OCI-LY1 (cell line): ENCODE measurements around the gene TRAPPC5.

Source experiments
- H2AFZ ChIP-seq: fragments of 200-600 bp; sonication (generic), shearing (Covaris generic); 2 replicates; pipeline ENCODE4 v1.6.0; 2014; ENCODE audit warnings: antibody characterized with exemption, mild to moderate bottlenecking, low read length
- H3F3A ChIP-seq: fragments of 200-600 bp; sonication (generic), shearing (Covaris generic); 2 replicates; pipeline ENCODE4 v1.6.0; 2014; ENCODE audit warnings: mild to moderate bottlenecking, antibody characterized with exemption, low read length, moderate library complexity; ENCODE audit not compliant: insufficient read depth
- H3K27ac ChIP-seq: fragments of 200-600 bp; sonication (generic); 2 replicates; pipeline ENCODE4 v1.5.1; 2014; ENCODE audit warnings: low read length, mixed run types, mild to moderate bottlenecking, low read depth; ENCODE audit not compliant: poor library complexity, severe bottlenecking
- H3K27me3 ChIP-seq: fragments of 200-600 bp; sonication (generic); 2 replicates; pipeline ENCODE4 v1.6.0; 2014; ENCODE audit warnings: antibody characterized with exemption, mild to moderate bottlenecking, low read length, moderate library complexity; ENCODE audit not compliant: insufficient read depth
- H3K36me3 ChIP-seq: fragments of 200-600 bp; sonication (generic); 2 replicates; pipeline ENCODE4 v1.6.1; 2014; ENCODE audit warnings: mild to moderate bottlenecking, antibody characterized with exemption, low read length, moderate library complexity, mixed read lengths; ENCODE audit not compliant: insufficient read depth
- H3K4me1 ChIP-seq: fragments of 200-600 bp; sonication (generic); 2 replicates; pipeline ENCODE4 v1.5.1; 2014; ENCODE audit warnings: mild to moderate bottlenecking, low read length, moderate library complexity; ENCODE audit not compliant: insufficient read depth, severe bottlenecking
- H3K4me2 ChIP-seq: fragments of 200-600 bp; sonication (generic), shearing (Covaris generic); 2 replicates; pipeline ENCODE4 v1.6.1; 2014; ENCODE audit warnings: low read length
- H3K4me3 ChIP-seq: fragments of 200-600 bp; sonication (generic); 2 replicates; pipeline ENCODE4 v1.5.1; 2014; ENCODE audit warnings: low read length, low read depth, mild to moderate bottlenecking, mixed read lengths; ENCODE audit not compliant: poor library complexity, severe bottlenecking
- H3K79me2 ChIP-seq: fragments of 200-600 bp; shearing (Covaris generic); 2 replicates; pipeline ENCODE4 v1.6.1; 2016; ENCODE audit warnings: mixed run types, low read length, mixed read lengths; ENCODE audit not compliant: insufficient read depth
- H3K9ac ChIP-seq: fragments of 200-600 bp; sonication (generic), shearing (Covaris generic); 2 replicates; pipeline ENCODE4 v1.6.1; 2014; ENCODE audit warnings: mild to moderate bottlenecking, low read length, mixed read lengths
- H3K9me2 ChIP-seq: fragments of 200-600 bp; sonication (generic), shearing (Covaris generic); 2 replicates; pipeline ENCODE4 v1.6.1; 2014; ENCODE audit warnings: low read depth, mild to moderate bottlenecking, low read length, mixed read lengths
- H3K9me3 ChIP-seq: fragments of 200-600 bp; shearing (Covaris generic); 2 replicates; pipeline ENCODE4 v1.6.1; 2014; ENCODE audit warnings: low read length, mixed read lengths
- H4K20me1 ChIP-seq: fragments of 200-600 bp; sonication (generic), shearing (Covaris generic); 2 replicates; pipeline ENCODE4 v1.6.0; 2016; ENCODE audit warnings: mild to moderate bottlenecking, low read length; ENCODE audit not compliant: insufficient read depth
- EZH2 ChIP-seq: fragments of 200-600 bp; sonication (generic), shearing (Covaris generic); IDR thresholded peaks from 2 replicates; pipeline ENCODE4 v1.8.0; 2017; ENCODE audit warnings: borderline replicate concordance, mixed run types, mild to moderate bottlenecking, antibody characterized with exemption, low read length, moderate library complexity, mixed read lengths
- TF ChIP-seq, protein P1 (sequence below): fragments of 200-600 bp; sonication (generic), shearing (Covaris generic); IDR thresholded peaks from 2 replicates; pipeline ENCODE4 v1.5.1; 2017; ENCODE audit warnings: mild to moderate bottlenecking, antibody characterized with exemption, low read length, moderate library complexity, mixed read lengths

Gene TRAPPC5

GRCh38 chr19:7722231-7722651 lies 41.6 kb downstream of the TRAPPC5 start:
- no peaks in the 10 kb centered on the region for H4K20me1 ChIP-seq
- H3K9me3 ChIP-seq = no peaks in the 10 kb centered on the region
- H3K9ac ChIP-seq = no peak overlapping the region
- no peak overlapping the region for H3K4me2 ChIP-seq
- no peaks in the 10 kb centered on the region for H3K4me1 ChIP-seq
- H3K27me3 ChIP-seq = no peaks in the 10 kb centered on the region
- no peak overlapping the region for H2AFZ ChIP-seq
- no peak overlapping the region for H3K4me3 ChIP-seq
- H3K9me2 ChIP-seq = no peaks in the 10 kb centered on the region
- no peaks in the 10 kb centered on the region for H3K36me3 ChIP-seq
- H3F3A ChIP-seq = no peaks in the 10 kb centered on the region
- TF ChIP-seq EZH2 = no peak
- TF ChIP-seq, protein P1, sequence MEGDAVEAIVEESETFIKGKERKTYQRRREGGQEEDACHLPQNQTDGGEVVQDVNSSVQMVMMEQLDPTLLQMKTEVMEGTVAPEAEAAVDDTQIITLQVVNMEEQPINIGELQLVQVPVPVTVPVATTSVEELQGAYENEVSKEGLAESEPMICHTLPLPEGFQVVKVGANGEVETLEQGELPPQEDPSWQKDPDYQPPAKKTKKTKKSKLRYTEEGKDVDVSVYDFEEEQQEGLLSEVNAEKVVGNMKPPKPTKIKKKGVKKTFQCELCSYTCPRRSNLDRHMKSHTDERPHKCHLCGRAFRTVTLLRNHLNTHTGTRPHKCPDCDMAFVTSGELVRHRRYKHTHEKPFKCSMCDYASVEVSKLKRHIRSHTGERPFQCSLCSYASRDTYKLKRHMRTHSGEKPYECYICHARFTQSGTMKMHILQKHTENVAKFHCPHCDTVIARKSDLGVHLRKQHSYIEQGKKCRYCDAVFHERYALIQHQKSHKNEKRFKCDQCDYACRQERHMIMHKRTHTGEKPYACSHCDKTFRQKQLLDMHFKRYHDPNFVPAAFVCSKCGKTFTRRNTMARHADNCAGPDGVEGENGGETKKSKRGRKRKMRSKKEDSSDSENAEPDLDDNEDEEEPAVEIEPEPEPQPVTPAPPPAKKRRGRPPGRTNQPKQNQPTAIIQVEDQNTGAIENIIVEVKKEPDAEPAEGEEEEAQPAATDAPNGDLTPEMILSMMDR = no peak
- no peak overlapping the region for H3K27ac ChIP-seq
- no peaks in the 10 kb centered on the region for H3K79me2 ChIP-seq

GRCh38 chr19:7725791-7726190 lies 45.2 kb downstream of the TRAPPC5 start:
- no peaks in the 10 kb centered on the region for H3K79me2 ChIP-seq
- H3K27me3 ChIP-seq = no peaks in the 10 kb centered on the region; the same call in 1 of the 2 replicates
- TF ChIP-seq, protein P1 = no peak
- TF ChIP-seq EZH2 = no peak
- H3K4me2 ChIP-seq = no peak overlapping the region
- no peaks in the 10 kb centered on the region for H4K20me1 ChIP-seq
- H3K4me1 ChIP-seq = no peaks in the 10 kb centered on the region
- H3K27ac ChIP-seq = no peak overlapping the region
- no peaks in the 10 kb centered on the region for H3F3A ChIP-seq
- no peak overlapping the region for H3K4me3 ChIP-seq
- H2AFZ ChIP-seq = no peak overlapping the region
- H3K9me2 ChIP-seq = no peaks in the 10 kb centered on the region
- H3K36me3 ChIP-seq = no peaks in the 10 kb centered on the region
- H3K9ac ChIP-seq = no peak overlapping the region
- no peaks in the 10 kb centered on the region for H3K9me3 ChIP-seq

DNA sequence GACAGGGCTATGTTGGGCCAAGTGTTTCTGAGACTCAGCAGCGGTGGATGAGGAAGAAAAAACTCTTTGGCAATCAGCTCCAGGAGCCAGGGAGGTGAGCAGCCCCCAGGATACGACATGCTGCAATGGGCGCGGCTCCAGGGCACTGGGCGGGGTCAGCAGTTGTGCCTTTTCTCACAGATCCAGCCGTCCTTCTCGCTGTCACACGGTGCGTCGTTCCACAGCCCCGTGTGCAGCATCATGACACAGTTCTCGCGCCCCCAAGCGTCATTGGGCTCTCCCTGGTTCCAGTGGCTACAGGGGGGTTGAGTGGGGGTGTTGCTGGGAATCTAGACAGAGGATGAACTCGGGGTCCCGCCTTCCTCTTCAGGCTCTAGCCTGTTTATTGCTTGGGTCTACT lies 48.6 kb downstream of the TRAPPC5 start:
- Histone ChIP-seq H4K20me1 (no peaks in the 10 kb centered on the region), H3K9me3 (no peaks in the 10 kb centered on the region), H3K36me3 (no peaks in the 10 kb centered on the region), H2AFZ (no peak overlapping the region), H3F3A (no peaks in the 10 kb centered on the region), H3K9me2 (no peaks in the 10 kb centered on the region), H3K27ac (no peak overlapping the region), H3K79me2 (no peaks in the 10 kb centered on the region), H3K4me2 (no peak overlapping the region), H3K9ac (no peak overlapping the region), H3K4me3 (no peak overlapping the region), H3K27me3 (peaks cover 3% of the 10 kb centered on the region; the same call in 1 of the 2 replicates), H3K4me1 (no peaks in the 10 kb centered on the region)
- TF ChIP-seq, protein P1 = no peak
- TF ChIP-seq EZH2 = no peak
